Limb (tissue), 2 donors: ENCODE measurements around the gene ACP4.
"Not testable (repeated sequence)": the region's sequence is repeated elsewhere in the genome, so short reads cannot be mapped to it uniquely, and the experiment has no call there.

Experiments
- DNase-seq, 2 donors: peaks; one replicate each; pipeline ENCODE4 v3.0.0-alpha.2; 2016; ENCODE audit errors: extremely low spot score in 2 of 2

ACP4 gene, protein sequence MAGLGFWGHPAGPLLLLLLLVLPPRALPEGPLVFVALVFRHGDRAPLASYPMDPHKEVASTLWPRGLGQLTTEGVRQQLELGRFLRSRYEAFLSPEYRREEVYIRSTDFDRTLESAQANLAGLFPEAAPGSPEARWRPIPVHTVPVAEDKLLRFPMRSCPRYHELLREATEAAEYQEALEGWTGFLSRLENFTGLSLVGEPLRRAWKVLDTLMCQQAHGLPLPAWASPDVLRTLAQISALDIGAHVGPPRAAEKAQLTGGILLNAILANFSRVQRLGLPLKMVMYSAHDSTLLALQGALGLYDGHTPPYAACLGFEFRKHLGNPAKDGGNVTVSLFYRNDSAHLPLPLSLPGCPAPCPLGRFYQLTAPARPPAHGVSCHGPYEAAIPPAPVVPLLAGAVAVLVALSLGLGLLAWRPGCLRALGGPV

DNA sequence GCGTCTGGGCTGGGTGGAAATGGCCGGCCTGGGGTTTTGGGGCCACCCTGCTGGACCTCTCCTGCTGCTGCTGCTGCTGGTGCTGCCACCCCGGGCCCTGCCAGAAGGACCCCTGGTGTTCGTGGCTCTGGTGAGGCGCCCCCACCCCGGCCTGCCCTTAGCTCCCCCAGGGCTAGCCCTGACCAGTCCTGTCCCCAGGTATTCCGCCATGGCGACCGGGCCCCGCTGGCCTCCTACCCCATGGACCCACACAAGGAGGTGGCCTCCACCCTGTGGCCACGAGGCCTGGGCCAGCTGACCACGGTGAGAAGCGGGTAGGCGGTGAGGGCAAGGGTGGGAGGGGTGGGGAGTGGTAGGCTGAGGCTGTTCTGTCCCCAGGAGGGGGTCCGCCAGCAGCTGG is at the start of gene ACP4:
ACP4 (plus strand) TSS at position 20 of the 400 bp plus-strand sequence; CDS start at position 20, 0 bp downstream.
- no peak for DNase-seq

- no peak for DNase-seq
These were observed 48.9 kb upstream of the ACP4 start for GRCh38 chr19:50741179-50741933.

- no peak for DNase-seq
These were observed 46.7 kb upstream of the ACP4 start for GRCh38 chr19:50743537-50743936.

- DNase-seq: no peak
These were observed 45.0 kb upstream of the ACP4 start for GRCh38 chr19:50745221-50745620.

DNA sequence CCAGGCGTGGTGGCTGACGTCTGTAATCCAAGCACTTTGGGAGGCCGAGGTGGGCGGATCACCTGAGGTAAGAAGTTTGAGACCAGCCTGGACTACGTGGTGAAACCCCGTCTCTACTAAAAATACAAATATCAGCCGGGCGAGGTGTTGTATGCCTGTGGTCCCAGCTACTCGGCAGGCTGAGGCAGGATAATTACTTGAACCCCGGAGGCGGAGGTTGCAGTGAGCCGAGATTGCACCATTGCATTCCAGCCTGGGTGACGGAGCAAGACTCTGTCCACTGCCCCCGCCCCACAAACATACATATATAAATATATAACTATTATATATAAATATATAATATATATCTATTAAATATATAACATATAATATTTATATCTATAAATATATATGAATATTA is 43.1 kb upstream of the ACP4 start:
- DNase-seq: not testable (repeated sequence)

GRCh38 chr19:50749490-50749889 is 40.7 kb upstream of the ACP4 start:
- DNase-seq: no peak

- DNase-seq: no peak
These were observed 40.2 kb upstream of the ACP4 start for GRCh38 chr19:50750010-50750409.

DNA sequence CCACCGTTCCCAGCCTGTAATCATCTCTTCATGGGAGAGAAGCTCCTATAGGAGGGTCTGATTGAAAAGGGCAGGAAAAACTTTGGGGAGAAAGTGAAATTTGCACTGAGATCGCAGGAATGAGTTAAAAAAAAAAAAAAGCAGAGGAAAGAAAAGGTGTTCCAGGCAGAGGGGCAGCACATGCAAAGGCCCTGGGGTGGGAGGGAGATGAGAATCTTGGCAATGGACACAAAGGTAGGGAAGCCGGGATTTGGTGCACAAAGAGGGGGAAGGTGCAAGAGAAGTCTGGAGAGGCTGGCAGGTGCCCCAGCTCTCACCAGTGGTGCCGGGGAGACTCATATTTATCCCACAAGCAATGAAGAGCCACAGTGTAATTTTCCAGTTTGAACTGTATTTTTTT is 36.3 kb upstream of the ACP4 start:
- no peak for DNase-seq

- DNase-seq: not testable (repeated sequence)
These were observed 34.0 kb upstream of the ACP4 start for GRCh38 chr19:50756244-50756643.

GRCh38 chr19:50757624-50758023 is 32.6 kb upstream of the ACP4 start:
- not testable (repeated sequence) for DNase-seq

- DNase-seq: not testable (repeated sequence)
These were observed 31.1 kb upstream of the ACP4 start for GRCh38 chr19:50759076-50759475.

- DNase-seq: no peak
These were observed 30.3 kb upstream of the ACP4 start for GRCh38 chr19:50759886-50760285.

DNA sequence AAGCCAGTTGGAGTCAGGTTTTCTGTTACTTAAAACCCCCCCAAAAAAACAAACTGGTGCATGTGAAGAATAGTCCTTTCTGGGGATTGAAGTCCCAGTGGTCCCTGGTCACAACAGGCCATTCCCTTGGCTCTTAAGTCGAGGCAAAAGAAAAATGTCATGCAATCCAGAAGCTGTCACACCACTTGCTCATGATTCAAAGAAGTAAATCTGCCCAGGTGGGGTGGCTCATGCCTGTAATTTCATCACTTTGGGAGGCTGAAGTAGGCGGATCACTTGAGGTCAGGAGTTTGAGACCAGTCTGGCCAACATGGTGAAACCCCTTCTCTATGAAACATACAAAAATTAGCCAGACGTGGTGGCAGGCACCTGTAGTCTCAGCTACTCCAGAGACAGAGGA is 28.7 kb upstream of the ACP4 start:
- not testable (repeated sequence) for DNase-seq

- not testable (repeated sequence) for DNase-seq
These were observed 26.7 kb upstream of the ACP4 start for GRCh38 chr19:50763521-50763920.

DNA sequence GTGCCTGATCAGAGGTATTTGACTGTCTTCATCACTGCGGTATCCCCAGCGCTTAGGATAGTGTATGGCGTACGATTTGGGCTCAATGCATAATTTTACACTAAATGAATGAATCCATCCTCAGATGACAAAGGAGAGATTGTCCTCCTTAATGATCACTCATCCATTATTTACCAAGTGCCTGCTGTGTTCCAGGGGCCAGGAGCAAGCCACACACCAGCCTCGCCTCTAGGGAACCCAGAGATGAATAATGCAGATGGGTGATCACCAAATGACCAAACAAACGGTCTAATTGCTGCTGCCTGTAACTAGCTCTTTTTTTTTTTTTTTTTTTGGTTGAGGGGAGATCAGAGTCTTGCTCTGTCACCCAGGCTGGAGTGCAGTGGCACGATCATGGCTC is 25.8 kb upstream of the ACP4 start:
- DNase-seq: no peak

GRCh38 chr19:50766746-50767145 is 23.5 kb upstream of the ACP4 start:
- DNase-seq: not testable (repeated sequence)

GRCh38 chr19:50767263-50767662 is 23.0 kb upstream of the ACP4 start:
- not testable (repeated sequence) for DNase-seq

- no peak for DNase-seq
These were observed 21.9 kb upstream of the ACP4 start for GRCh38 chr19:50768277-50768676.

GRCh38 chr19:50770164-50770563 is 20.1 kb upstream of the ACP4 start, which contains the start of gene GPR32:
TSS of gene GPR32 (plus strand) at chr19:50770464. CDS start at chr19:50770601, 137 bp downstream.
- not testable (repeated sequence) for DNase-seq

GRCh38 chr19:50770888-50771287 is 19.3 kb upstream of the ACP4 start:
- no peak for DNase-seq

DNA sequence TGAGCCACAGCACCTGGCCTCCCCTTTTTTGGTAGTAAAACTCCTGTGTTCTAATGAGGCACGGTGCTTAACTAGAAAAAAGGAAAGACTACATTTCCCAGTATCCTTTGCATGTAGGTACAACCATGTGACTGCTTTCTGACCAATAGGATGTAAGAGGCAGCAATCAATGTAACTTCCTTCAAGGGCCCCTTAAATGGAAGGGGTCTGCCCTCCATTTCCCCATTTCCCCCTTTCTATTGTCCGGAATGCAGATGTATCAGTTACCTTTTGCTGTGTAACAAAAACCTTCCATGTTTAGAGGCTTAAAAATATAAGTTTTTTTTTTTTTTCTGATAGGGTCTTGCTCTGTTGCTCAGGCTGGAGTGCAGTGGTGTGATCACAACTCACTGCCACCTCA is 17.7 kb upstream of the ACP4 start:
- DNase-seq: no peak

- DNase-seq: not testable (repeated sequence)
These were observed 17.3 kb upstream of the ACP4 start for GRCh38 chr19:50772912-50773311.
